GF-D8 (cell line): ENCODE measurements around the gene PLXNC1.
"Not testable (repeated sequence)": the region's sequence is repeated elsewhere in the genome, so short reads cannot be mapped to it uniquely, and the experiment has no call there.

Experiments used
- DNase-seq: peaks from one replicate; lab custom pipeline; 2025; lab: John Stamatoyannopoulos, UW

PLXNC1 gene

DNA sequence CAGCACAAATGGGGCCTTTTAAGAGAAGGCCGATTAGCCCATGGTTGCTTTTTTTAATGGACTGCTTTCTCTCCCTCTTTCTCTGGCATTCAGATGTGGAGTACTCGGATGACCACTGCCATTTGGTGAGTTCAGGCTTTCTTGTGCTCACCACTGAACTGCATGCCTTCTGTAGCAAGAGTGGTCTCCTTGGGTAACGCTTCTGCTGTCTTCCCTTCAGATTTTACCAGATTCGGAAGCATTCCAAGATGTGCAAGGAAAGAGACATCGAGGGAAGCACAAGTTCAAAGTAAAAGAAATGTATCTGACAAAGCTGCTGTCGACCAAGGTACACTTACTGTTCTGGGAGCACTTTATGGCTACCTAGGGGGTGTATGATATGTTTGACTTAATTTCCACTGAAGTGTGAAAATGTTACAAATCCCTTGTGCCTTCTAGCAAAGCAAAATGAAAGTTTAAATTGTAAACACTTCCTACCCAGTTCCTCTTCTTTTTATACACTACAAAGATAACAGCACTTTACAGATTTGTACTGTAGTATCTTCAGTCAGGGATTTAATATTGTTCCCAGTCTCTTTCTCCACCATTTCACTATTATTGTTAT, 148.8 kb downstream of the PLXNC1 start:
- no peak for DNase-seq

DNA sequence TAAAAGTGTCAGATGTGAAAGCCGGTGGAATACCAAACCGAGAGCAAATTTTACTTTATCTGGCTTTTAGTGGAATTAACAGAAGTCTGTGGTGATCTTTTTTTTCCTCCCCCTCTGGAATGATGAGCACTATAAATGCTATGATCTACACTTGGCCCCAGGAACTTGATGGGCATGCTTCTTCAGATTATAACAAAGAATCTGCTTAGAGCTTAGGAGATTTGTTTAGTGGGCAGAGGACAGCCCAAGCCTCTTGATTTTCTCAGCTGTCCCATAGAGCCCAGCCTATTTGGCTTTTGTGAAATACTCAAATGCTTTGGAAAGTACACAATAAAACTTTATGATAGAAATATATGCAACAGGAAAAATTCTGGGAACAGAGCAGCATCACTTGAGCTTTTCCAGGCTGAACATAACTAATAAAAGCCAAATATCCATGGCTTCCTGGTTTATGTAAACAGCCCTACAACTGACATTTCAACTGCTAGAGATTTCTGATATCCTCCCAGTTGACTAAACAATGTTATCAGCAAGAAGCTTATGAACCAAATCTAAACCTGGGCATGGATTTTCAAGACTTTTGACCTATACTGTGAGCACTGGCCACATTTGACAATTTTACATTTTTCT, 149.6 kb downstream of the PLXNC1 start:
- DNase-seq = no peak

DNA sequence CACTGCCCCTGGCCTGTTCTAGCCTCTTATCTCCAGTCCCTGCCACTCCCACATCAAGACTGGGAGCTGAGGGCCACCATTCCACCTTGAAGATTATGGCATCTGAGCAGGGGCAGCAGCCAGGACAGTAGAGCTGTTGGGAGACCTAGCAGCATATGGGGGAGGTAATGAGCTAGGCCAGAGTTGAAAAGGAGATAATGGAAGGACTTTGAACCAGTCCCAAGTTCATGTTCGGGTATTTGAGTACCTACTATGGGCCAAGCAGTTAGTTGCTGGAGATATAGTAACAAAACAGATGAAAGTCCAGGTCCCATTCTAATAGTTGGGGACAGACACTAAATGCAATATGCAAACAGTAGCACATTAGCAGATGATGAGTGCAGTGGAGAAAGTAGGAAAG, 151.5 kb downstream of the PLXNC1 start:
- DNase-seq = no peak

DNA sequence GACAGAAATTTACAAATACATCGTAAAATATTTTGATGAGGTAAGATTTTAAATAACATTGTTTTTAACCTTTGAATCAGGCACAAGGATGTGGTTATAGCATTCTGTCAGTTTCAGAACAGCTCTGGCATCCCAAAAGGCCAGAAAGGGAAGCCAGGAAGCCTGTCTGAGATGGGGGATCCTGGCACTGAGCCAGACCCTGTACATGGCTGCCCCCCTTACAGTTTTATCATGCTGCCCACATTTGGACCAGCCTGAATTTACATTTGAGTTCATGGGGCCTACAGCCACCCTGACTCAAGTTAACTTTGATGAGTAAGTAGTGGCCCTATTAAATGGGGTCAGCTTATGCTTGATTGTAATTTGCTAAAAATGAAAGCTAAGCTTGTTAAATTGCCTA, 155.6 kb downstream of the PLXNC1 start:
- no peak for DNase-seq

DNA sequence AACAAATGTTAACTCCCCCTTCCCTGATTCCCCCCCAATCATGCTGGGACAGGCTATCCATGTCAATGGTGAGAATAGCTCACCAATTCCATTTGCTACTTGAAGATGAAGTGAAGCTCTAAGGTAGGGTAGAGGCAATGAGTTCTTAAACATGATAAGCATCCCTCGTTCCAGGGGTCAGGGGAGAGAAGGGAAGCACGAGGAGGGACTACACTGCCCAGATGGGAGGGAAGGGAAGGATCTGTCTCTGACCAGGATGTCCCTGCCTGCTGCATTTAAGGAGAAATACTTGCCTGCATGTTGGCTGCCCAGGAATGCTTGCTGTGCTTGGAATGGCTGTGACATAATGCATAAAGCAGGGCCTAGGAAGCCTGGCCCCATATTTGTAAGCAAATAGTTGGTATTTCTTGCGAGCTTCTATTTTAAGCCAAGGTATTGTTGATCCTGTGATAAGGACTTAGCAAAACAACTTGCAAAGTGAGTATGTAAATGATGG, 156.2 kb downstream of the PLXNC1 start:
- DNase-seq = no peak

DNA sequence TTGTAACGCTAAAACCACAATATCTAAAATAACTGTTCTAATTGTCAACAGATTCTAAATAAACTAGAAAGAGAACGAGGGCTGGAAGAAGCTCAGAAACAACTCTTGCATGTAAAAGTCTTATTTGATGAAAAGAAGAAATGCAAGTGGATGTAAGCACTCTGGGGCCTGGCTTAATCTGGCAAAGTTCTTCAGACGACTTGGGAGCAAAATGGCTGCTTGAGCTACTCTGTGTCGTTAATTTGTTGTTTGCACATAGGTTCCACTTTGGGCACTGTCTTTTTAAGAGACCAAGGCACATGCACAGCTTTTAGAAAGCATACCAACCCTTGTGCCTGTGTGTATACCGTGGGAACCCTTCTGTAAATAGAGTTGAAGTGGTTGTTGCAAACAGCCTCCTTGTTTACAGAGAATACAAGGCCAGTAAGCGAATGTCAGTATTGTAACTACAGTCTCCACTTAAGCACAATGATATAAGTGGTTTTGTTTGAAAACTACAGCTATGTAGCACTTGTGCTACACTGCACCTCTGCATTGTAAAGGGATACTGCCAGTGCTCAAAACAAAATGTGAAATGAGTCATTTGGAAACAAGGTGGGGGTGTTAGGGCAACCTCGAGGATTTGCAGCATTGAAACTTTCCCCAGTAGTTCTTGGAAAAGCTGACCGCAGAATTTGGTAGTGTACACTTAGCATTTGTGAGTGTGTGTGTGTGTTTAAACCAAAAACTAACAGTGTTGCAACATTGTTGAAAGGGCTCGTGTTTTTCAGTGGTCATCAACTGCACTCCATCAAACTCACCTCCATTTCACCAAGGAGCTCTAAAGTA, 157.0 kb downstream of the PLXNC1 start:
- DNase-seq = no peak

DNA sequence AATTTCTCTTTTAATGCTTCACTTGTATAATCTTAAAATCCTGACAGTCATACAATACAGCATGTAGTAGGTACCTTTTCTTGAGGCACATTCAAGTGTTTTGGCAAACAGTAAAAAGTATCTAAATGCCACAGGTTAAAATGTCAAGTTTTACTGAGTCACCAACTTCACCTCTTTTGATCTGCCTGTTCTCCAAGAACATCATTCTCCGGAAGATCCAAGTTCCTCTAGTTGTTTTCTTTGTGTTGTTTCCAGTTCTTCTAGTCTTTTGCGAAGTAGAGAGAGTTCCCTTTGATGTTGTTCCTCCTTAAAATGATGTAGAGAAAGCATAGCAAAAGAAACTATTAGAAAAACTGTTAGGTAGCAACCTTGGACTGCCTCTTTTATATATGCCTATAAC, 160.2 kb downstream of the PLXNC1 start:
- no peak for DNase-seq

DNA sequence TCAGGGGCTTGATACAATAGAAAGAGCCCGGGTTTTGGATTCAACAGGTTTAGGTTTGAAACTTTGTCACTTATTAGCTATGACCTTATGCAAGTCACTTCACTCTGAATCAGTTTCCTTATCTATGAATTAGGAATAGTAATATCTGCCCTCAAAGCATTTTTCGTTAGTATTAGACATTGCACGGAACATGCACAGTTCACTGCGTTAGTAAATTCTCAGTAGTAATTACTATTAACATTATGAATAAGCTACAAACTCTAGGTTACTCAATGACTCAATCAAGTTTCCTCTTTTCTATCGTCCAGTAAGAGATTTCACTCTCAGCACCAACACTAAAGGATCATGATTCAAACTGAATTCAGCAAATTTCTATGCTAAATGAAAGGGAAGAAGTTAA, 161.0 kb downstream of the PLXNC1 start:
- DNase-seq = no peak

DNA sequence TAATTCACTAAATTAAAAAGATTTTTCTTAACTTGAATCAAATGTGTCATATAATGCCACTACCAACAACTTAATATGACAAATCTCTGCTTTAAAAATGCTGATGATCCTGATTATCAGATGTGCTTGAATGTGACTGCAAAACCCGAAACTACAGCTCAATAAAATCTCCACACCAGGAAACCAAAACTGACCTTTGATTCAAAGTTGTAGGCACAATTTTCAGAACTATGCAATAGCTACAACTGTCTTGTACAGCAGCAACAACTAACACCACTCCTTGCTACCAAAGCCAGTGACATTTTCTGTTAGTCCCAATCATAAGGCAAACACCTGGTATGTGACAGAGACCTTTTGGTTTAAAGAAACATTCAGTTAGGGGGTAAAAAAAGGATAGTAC, 164.0 kb downstream of the PLXNC1 start:
- no peak for DNase-seq

DNA sequence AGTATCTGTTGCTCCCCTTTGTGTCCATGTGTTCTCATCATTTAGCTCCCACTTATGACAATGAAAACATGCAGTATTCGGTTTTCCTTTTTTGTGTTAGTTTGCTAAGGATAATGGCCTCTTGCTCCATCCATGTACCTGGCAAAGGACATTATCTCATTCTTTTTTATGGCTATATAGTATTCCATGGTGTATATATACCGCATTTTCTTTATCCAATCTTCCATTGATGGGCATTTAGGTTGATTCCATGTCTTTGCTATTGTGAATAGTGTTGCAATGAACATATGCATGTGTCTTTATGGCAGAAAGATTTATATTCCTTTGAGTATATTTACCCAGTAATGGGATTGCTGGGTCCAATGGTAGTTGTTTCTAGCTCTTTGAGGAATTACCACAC, 168.2 kb downstream of the PLXNC1 start:
- not testable (repeated sequence) for DNase-seq

DNA sequence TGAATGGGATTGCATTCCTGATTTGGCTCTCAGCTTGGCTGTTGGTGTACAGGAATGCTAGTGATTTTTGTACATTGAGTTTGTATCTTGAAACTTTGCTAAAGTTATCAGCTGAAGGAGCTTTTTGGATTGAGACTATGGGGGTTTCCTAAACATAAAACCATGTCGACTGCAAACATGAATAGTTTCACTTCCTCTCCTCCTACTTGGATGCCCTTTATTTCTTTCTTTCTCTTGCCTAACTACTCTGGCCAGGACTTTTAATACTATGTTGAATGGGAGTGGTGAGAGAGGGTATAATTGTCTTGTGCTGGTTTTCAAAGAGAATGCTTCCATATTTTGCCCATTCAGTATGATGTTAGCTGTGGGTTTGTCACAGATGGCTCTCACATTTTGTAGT, 169.8 kb downstream of the PLXNC1 start:
- no peak for DNase-seq

DNA sequence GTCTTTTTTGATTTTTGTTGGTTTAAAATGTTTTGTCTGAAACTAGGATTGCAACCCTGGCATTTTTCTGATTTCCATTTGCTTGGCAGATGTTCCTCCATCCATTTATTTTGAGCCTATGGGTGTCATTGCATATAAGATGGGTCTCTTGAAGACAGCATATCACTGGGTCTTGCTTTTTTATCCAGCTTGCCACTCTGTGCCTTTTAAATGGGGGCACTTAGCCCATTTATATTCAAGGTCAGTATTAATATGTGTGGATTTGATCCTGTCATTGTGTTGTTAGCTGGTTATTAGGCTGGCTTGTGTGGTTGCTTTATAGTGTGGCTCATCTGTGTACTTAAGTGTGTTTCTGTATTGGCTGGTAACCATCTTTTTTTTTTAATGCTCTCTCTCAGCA, 171.7 kb downstream of the PLXNC1 start:
- no peak for DNase-seq

DNA sequence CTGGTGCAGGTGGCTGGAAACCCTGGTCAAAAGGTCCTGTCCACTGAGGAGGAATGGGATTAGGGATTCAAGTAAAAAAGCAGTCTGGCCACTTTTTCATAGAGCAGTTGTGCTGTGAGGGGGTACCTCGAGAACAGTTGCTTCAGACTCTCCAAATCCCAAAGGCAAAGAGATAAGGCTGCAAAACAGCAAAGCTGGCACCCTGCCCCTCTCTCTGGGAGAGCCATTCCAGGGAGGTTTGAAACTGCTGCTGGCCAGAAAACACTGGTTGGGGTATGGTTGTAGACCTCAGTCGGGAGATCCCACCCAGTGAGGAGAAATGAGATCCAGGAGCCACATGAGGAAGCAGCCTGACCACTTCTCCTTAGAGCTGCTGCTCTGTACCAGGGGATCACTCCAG, 174.0 kb downstream of the PLXNC1 start:
- DNase-seq = no peak

DNA sequence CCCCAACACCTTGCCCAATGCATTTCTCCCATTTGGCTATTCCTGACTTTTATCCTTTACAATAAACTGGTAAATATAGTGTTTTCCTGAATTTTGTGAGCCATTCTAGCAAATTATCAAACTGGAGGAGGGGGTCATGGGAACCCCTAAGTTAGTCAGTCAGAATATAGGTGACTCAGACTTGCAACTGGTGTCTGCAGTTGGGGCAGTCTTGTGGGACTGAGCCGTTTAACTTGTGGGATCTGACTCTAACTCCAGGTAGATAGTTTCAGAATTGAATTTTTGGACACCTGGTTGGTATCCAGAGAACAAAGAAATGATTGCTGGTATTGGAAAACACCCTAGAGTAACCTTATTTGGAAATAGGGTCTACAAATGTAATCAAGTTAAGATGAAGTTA, 177.9 kb downstream of the PLXNC1 start:
- no peak for DNase-seq

DNA sequence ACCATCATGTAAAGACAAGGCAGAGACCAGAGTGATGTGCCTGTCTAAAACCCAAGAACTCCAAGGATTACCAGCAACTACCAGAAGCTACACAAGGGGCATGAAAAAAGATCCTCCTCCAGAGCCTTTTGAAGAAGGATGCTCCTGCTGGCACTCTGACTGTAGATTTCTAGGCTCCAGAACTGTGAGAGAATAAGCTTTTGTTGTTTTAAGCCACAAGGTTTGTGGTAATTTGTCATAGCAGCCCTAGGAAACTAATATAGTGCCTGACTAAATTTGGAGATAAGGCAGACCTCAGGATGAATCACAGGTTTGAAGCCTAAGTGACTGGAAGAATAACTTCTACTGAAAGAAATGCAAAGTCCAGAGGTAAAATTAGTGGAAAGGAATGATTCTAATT, 178.3 kb downstream of the PLXNC1 start:
- DNase-seq = no peak

DNA sequence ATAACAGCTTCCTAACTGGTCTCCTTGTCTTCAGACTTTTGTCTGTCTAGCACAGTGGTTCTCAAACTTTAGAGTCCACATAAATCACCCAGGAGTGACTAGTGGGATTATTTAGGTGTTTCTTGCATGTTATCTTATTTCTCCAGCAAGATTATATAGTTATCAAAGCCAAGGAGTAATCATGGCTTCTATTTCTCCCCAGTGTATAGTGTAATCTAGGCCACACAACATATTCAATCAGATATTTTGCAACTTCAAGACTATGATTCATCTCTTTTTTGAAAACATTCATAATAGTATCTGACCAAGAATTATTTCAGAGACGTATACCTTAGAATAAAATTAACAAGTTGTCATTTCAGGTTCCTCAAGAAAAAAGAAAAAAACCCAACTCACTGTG, 179.4 kb downstream of the PLXNC1 start:
- no peak for DNase-seq

DNA sequence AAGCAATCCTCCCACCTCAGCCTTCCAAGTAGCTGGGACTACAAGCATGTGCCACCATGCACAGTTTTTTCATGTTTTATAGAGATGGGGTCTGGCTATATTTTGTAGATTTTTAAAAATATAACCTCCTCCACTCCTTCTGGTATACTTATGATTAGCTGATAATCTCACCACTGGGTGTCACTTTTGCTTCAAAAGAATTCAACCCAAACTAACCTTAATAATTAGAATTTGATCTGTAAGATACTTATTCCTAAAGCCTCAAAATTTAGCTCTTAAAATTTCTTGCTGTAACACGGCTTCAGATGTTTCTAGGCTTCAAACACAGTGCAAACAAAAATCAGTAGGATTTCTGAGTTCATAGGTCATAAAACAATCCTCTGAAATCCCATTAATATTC, 181.0 kb downstream of the PLXNC1 start:
- DNase-seq = no peak

DNA sequence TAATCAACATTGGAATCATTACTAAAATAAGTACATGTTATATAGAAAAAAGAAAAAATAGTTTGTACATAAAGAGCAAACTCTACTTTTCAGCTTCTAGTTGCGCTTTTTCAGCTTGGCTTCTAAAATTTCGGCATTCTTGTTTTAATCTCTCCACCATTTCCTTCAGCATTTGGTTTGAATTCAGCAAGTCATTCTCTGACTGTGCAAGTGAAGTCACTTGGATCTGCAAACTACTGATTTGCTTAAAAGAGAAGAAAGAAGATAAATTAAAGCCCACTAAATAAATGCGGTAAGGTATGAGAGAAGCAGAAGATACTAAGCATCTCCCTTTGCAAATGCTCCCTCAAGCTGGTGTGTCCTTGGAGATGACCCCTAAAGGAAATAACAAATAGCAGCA, 185.0 kb downstream of the PLXNC1 start:
- DNase-seq = no peak

DNA sequence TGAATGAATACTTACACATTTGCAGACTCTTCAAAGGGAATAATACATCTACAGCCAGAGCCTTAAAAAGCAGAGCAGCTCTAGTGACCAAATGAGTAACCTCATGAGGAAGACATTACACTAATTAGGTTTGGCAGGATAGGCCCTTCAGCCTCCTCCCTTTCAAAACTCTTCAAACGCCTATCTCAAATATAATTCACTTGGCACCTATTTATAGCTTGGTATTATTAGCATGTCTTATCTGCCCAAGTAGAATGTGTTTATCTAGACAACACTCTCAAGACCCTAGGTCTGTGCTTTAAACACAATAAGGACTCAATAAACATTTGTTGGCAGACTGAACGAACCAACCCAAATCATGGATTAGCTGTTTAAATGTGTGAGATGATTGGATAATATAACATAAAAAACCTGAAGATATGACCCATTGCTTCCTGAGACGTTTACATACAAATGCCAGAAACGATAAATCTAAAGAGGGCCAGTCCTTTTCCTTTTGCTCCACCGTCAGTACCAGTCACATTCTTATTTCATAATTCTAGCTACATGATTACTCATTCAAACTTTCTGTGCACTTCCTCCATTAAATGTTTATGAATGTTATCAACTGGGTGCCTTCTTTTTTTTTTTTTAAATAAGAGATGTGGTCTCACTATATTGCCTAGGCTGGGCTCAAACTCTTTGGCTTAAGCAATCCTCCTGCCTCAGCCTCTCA, 188.0 kb downstream of the PLXNC1 start:
- DNase-seq = no peak

DNA sequence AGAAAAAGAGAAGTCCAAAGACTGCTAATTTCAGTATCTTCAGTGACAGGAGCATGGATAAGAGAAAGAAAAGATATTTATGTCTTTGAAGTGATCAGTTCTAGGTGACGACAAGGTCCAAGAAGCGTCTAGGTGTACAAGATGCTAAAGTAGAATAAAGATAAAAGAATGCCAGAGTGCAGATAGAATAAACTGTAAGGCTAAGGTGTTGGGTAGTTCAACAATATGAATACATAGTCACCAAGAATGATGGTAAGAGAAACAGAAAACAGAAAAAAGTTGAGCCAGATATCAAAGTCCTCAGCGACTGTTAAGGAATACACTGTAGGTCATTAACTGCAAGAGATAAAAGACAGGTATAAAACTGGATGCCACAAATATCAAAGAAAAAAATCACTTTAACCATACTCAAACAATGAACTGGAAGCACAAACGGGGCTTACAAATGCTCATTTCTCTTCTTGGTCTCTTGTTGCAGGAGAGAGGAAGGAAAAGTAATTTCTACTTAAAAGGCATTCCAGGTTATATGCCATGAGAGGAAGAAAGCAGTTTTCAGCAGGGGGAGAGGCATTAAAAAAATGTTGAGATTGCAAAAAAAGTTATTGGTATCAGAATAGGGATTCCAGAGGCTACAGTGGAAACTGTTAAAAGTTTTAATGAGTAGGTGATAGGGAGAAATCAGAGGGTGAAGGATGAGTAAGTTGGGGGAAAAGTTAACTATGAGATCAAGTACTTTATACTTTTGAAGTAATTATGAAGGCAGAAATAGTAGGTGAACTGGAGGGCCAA, 189.8 kb downstream of the PLXNC1 start:
- no peak for DNase-seq

DNA sequence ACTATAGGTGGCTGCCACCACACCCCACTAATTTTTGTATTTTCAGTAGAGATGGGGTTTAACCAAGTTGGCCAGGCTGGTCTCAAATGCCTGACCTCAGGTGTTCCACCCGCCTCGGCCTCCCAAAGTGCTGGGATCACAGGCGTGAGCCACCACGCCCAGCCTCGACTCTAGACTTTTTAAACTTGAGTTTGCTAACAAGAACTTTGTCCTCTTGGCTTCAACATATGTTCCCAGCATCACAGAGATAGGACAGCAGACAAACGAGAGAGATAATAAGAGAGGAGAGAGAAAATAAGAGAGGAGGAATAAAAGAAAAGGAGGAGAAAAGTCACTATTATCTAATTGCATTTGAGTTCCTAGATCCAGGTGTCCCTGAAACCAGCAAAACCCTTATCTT, 192.2 kb downstream of the PLXNC1 start:
- no peak for DNase-seq

DNA sequence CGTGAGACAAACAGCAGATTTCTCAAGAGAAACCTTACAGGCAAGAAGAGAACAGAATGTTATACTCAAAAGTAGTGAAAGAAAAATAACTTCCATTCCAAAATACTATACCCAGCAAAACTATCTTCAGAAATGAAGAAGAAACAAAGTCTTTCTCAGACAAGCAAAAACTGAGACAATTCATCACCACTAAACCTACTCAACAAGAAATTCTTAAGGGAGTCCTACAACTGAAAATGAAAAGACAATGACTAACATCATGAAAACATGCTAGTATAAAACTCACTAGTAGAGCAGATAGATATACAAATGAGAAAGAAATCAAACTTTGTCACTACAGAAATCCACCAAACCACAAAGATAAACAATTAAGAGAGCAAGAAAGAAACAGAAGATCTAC, 204.8 kb downstream of the PLXNC1 start:
- no peak for DNase-seq
